ENCODE data around the gene SLC9A6.
"Not testable (repeated sequence)": the region's sequence is repeated elsewhere in the genome, so short reads cannot be mapped to it uniquely, and the experiment has no call there.

Gene SLC9A6

DNA sequence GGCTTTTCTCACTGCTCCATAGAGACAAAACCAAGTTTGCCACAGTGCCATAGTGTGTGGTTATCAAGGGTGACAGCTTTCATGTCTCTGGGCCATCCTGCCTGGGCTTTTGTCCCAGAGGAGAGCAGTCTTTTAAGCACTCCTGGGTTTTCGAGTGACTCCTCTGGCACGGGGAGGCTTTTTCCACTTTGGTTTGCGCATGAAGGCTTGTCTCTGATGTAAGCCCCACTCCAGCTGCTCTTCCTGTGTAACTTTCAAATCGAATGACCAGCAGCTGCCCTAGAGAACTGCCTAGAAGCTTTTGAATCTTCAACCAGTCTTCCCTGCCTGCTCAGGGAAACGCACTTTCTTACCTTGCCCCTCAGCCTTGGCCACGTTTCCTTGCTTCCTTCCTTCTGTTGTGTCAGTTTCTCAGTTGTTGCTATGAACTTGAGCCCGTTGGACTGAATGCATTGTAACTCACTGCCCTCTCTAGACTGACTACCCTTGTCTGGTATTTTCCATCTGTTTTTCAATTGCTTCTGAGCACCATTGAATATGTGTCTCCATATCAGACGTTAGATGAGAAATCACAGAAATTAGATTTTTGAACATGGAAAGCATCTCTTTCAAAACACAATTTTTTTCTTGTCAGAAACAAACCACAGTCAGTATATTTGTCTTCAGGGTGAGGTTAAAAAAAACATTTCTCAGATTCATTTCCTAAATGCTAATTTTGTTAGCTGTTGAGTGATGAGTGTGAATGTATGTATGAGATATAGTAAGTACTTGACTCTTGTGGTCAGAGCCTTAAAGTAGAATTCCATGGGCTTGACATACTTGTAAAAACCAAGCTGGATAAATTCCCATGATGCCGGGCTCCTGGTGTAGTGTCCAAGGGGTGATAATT is 45.3 kb downstream of the SLC9A6 start:
- DNase-seq = no peak

- no peak for DNase-seq
Measured at GRCh38 chrX:136031626-136032025, 46.4 kb downstream of the SLC9A6 start.

- DNase-seq = no peak
Measured at GRCh38 chrX:136032370-136032769, 47.1 kb downstream of the SLC9A6 start.

GRCh38 chrX:136034668-136035067 is 49.4 kb downstream of the SLC9A6 start:
- no peak for DNase-seq

- no peak for DNase-seq
Measured at GRCh38 chrX:136035663-136036062, 50.4 kb downstream of the SLC9A6 start.

DNA sequence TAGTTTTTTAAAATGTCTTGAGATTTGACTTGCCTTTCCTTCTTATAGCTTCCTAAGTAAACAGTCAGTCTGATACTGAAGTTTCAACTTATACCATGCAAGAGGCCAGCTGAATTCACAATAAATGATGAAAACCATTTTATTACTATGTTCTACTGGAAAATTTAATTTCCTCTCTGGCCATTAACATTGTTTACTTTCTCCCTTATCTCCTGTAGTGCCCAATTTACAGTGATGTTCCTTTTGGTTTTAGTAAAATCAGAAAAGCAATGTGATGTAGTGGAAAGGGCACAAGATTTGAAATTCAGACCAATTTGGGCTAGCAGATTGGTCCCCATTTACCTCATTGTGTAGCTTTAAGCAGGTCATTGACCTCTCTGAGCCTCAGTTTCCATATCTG is 54.2 kb downstream of the SLC9A6 start:
- DNase-seq = no peak

- no peak for DNase-seq
Measured at GRCh38 chrX:136039968-136040367, 54.7 kb downstream of the SLC9A6 start.

DNA sequence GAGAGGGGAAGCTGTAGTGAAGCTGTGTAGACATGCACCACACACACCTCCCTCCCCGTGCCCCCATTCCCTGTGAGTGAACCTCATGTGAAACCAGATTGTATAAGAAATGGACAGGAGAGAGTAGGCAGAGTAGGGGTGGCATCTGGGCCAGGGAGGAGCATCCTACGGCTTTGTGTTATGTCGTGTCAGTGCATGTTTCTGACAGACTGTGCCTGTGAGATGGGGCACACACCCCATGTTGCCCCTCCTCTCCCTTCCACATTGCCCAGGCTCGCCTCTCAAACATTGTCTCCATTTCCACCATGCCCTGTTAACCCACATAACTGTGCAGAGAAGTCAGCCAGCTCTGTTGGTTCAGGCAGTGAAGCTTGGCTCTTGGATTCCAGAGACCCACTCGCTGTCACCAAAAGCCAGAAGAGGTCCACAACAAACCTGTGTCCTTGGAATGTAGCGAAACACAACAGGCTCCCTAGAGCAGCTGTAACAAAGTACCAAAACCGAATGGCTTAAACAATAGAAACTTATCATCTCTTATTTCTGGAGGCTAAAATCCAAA is 56.1 kb downstream of the SLC9A6 start:
- no peak for DNase-seq

GRCh38 chrX:136045008-136045407 is 59.8 kb downstream of the SLC9A6 start:
- DNase-seq = no peak

DNA sequence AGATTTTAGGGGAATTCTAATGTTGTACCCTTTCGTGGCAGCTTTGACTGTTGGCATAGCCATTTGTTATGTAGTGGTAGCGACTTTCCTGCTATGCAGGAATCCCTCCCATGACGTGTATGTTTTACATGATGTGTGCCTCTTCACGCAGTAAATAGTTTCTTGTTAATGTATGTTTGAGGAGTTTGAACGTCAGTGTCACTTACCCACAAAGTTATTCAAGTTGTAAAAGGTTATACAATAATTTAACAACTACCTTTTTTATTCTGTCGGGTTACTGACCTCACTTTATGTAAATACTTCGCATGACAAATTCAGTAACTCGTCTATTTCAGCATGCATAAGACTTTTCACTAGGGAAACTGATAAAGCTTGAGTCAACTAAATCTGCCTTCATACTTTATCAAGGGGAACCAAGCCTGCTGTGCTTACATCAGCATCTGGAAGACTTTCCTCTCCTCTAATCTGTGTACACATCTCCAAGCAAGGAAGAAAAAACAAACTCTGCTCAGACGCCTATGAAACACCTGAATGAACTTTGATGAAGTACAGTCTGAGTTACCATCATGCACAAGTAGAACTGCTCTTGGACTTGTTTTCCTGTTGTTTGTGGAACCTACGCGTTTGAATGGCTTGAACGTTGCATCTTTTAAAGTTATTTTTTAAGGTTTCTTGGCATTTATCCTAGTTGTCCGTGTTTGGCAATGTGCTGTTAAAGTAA is 61.2 kb downstream of the SLC9A6 start:
- no peak for DNase-seq

GRCh38 chrX:136047016-136047642 is 61.9 kb downstream of the SLC9A6 start:
- no peak for DNase-seq

- no peak for DNase-seq
Measured at GRCh38 chrX:136047969-136048368, 62.7 kb downstream of the SLC9A6 start.

DNA sequence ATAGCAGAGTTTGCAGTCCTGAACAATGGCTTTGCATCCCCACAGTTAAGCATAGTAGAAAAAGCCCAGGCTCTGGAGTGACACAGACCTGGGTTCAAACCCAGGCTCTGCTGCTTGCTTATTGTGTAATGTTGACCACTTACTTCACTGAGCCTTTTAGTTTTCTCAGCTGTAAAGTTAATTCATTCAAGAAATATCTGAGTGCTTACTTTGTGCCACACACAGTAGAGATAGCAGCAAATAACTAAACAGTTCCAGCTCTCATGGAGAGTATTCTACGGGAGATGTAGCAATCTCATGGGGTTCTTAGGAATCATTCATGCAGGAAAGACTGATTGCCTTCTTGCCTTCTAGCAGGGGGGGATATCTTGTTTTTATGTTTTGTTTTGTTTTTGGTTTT is 63.2 kb downstream of the SLC9A6 start:
- DNase-seq = no peak

DNA sequence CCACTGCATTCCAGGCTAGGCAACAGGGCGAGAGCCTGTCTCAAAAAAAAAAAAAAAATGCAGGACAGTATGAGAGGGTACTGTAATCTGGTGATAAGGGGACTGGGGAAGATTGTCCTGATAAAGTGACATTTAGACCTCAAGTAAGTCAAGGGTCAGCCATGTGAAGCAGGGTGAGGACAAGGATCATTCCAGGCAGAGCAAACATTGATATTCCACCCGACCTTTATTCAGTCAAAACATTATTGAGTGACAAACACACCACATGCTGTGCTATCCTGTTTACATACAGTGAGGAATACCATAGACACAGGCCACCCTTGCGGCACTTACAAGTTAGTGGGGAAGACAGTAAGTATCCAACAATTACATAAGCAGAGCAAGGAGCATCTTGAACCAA is 64.4 kb downstream of the SLC9A6 start:
- no peak for DNase-seq

DNA sequence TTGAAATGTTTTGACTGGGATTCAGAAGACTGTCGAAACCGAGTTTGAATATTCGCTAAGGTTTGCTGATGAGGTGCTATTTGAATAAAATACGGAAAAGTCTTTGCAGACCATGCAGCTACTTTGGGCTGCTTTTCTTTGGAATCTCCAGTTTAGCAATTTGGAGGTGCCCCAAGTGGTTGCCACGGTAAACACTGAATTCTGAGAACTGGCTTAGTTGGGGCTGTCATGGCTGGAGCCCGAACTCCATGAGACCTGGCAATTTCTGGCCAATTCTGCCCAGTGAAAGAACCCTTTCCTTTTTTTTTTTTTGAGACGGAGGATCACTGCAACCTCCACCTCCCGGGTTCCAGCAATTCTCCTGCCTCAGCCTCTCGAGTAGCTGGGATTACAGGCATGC is 65.6 kb downstream of the SLC9A6 start:
- not testable (repeated sequence) for DNase-seq

DNA sequence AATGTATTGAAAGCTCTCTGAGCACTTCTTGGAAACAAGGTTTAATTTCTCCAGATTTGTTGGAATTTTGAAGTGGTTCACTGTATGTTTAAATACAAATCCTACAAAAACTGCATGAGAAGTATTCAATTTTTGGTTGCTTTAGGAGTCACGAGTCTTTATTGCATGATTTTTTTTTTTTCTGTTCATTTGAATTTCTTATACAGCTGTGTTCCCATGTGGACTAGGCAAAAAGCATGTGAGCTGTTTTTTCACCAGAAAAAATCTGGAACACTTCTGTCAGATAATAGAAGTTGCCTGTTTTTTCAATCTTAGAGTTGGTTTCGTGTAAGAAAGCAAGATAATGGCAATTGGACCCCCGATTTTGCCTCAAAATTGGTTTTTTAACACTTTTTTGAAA is 66.4 kb downstream of the SLC9A6 start:
- no peak for DNase-seq

- DNase-seq = no peak
Measured at GRCh38 chrX:136055651-136056221, 70.5 kb downstream of the SLC9A6 start.

GRCh38 chrX:136057567-136057966 is 72.3 kb downstream of the SLC9A6 start:
- DNase-seq = no peak

DNA sequence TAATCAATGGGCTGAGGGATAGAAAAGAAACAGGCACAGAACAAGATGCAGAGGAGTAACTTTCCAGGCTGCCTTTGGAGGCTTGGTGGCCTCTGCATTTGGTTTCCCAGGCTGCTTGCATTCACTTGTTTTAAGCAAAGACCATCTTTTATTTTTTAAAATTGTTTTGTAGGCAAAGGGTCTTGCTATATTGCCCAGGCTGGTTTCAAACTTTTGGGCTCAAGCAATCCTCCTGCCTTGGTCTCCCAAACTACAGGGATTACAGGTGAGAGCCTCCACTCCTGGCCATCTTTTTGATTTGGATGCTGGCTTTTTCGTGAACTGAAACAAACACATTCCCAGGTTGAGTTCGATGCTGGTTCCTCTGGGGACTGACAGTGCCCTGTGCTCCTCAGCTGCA is 74.1 kb downstream of the SLC9A6 start:
- DNase-seq = no peak

DNA sequence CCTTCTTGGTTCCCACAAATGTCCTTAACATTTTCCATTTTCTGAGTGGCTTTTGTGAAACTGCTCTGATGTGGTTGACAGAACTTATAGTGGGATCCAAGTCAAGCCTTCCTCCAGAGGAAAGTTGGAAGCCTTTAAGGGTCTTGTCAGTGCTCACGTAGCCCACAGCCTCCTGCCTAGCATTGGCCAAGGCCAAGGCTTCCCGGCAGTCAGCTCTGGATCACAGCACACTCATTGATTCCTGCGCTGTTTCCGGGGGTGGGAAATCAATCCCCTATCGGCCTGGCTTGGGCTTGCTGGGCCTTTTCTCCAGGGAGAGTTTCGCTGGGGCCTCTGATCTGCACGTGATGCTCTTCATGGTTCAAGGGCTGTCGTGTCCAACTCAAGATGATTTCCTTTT is 76.1 kb downstream of the SLC9A6 start:
- DNase-seq = no peak

DNA sequence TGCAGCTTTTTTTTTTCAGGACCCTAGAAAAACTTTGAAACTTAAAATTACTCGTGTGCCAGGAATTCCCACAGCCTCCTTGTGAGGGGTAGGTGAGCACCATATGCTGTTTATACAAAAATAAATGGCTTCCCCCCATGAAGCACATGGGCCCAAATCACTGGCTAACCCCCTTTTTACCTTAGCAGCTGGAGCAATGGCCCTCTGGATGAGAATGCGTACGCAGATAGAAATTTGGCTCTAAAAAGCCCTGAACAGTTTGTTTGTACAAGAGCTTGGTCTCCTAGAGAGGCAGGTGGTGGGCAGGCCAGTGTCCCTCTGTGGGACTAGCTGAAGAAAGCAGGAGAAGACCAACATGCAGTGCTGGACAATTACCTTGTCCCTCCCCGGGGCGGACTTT is 76.5 kb downstream of the SLC9A6 start:
- no peak for DNase-seq

DNA sequence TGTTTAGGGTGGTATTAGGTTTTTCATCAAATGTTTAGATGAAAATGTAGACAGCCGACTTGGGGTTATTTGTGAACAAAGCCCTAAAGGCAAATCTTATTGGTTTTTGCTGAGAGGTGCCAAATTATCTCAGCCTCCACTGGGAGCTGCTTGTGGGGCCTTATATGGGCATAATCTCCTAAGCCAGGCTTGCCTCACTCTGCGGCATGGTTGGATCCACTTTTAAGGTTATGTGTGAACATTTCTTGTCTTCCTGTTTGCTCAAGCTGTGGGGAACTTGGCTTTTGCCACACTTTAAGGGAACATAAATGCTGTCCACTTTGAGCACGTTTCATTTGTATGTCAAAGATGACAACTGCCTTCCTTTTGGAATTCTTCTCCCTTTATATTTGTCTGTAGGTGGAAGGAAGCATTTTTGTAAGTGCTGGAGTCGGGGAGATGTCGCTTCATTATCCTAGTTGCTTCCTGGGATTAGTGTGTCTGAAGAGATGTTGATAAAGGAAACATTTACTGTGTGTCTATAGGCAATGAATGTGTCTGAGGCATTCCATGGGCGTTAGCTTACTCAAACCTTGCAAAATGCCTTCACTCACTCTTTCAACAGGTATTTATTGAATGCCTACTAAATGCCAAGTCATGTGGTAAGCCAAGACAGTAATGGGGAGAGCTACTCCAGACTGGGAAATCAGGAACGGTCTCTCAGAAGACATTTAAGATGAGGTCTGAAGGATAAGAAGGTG is 78.3 kb downstream of the SLC9A6 start:
- no peak for DNase-seq

- no peak for DNase-seq
Measured at GRCh38 chrX:136064661-136065043, 79.4 kb downstream of the SLC9A6 start.

All from NCI-H2227 treated with DMSO at 0.1 percent for 48 hours (cell line).